H1 (cell line): ENCODE measurements around the gene FBXL14. TPM values are rescaled to one million over a fixed set of nuclear protein-coding genes. Genes with fewer than 3 reads are reported as not detected.
A peak's percentile ranks its signal among the peaks of the same experiment; 100 is the strongest.

Experiments
- CTCF ChIA-PET: fragments of 300-600 bp; sonication (Branson Sonifier 250); formaldehyde crosslinking; loops from one replicate; lab custom pipeline; 2021; ENCODE audit not compliant: partially characterized antibody; lab: Charles Lee
- POLR2A ChIA-PET: fragments of 300-600 bp; sonication (Branson Sonifier 250); formaldehyde crosslinking; loops from one replicate; lab custom pipeline; 2021; ENCODE audit warnings: inconsistent platforms; ENCODE audit not compliant: partially characterized antibody; lab: Charles Lee
- DNase-seq, 2 experiments: peaks; one replicate each; pipeline versions ENCODE4 v3.0.0 to v3.0.0-alpha.2; 2010 to 2022; ENCODE audit warnings: low spot score in 2 of 2, low read depth in 1 of 2, mixed read lengths in 1 of 2
- FAIRE-seq: peaks from 2 replicates; lab custom pipeline; 2011; peaks lifted over from hg19 to GRCh38; lab: Jason Lieb, UNC
- H2AFZ ChIP-seq: 2 replicates; pipeline ENCODE4 v1.8.1; 2012; ENCODE audit warnings: low read length, inconsistent platforms
- H2AK5ac ChIP-seq: 2 replicates; pipeline ENCODE4 v1.6.1; 2013; ENCODE audit warnings: low read depth, low read length
- H2BK120ac ChIP-seq: replicated peaks from 2 replicates; pipeline ENCODE3; 2013; ENCODE audit warnings: low read depth, low read length, inconsistent platforms
- H2BK12ac ChIP-seq: 2 replicates; pipeline ENCODE4 v1.6.1; 2013; ENCODE audit warnings: low read depth, low read length
- H2BK15ac ChIP-seq: 2 replicates; pipeline ENCODE4 v1.6.1; 2013; ENCODE audit warnings: low read length
- H2BK20ac ChIP-seq: 2 replicates; pipeline ENCODE4 v1.6.1; 2013; ENCODE audit warnings: low read length
- H2BK5ac ChIP-seq: 2 replicates; pipeline ENCODE4 v1.6.1; 2013; ENCODE audit warnings: low read depth, low read length
- H3K14ac ChIP-seq: 2 replicates; pipeline ENCODE4 v1.6.1; 2013; ENCODE audit warnings: inconsistent platforms; ENCODE audit not compliant: insufficient read length
- H3K18ac ChIP-seq: 2 replicates; pipeline ENCODE4 v1.6.1; 2013; ENCODE audit warnings: low read length; ENCODE audit errors: extremely low read depth
- H3K23ac ChIP-seq: 2 replicates; pipeline ENCODE4 v1.6.1; 2013; ENCODE audit warnings: inconsistent platforms; ENCODE audit not compliant: insufficient read length
- H3K23me2 ChIP-seq: 2 replicates; pipeline ENCODE4 v1.6.1; 2013; ENCODE audit warnings: low read depth, low read length
- H3K27ac ChIP-seq: 2 replicates; pipeline ENCODE4 v1.6.1; 2011; ENCODE audit warnings: low read depth, low read length, inconsistent platforms
- H3K27me3 ChIP-seq, 4 experiments: replicated peaks in 1 of 4; 1 replicate in 1 of 4; 2 replicates in 3 of 4; pipeline versions ENCODE4 v1.6.1 to v1.8.1; 2011 to 2013; ENCODE audit warnings: low read length in 3 of 4, mild to moderate bottlenecking in 3 of 4, inconsistent platforms in 2 of 4, mixed read lengths in 2 of 4, moderate library complexity in 1 of 4; ENCODE audit not compliant: control insufficient read depth in 3 of 4, insufficient read depth in 3 of 4; ENCODE audit errors: extremely low read depth in 1 of 4
- H3K36me3 ChIP-seq, 4 experiments: 2 replicates each; pipeline versions ENCODE4 v1.6.1 to v1.8.1; 2011 to 2013; ENCODE audit warnings: mild to moderate bottlenecking in 4 of 4, low read length in 3 of 4, moderate library complexity in 2 of 4, control low read depth in 1 of 4, inconsistent platforms in 1 of 4; ENCODE audit not compliant: insufficient read depth in 4 of 4, control insufficient read depth in 2 of 4
- H3K4ac ChIP-seq: replicated peaks from 2 replicates; pipeline ENCODE3; 2013; ENCODE audit warnings: low read length, low read depth, mixed read lengths, inconsistent platforms; ENCODE audit not compliant: insufficient read length
- H3K4me1 ChIP-seq, 4 experiments: replicated peaks in 1 of 4; 1 replicate in 1 of 4; 2 replicates in 3 of 4; pipeline versions ENCODE4 v1.6.1 to v1.8.1; 2011 to 2013; ENCODE audit warnings: low read length in 3 of 4, inconsistent platforms in 2 of 4, mixed read lengths in 1 of 4; ENCODE audit not compliant: insufficient read depth in 4 of 4, control insufficient read depth in 3 of 4
- H3K4me2 ChIP-seq, 2 experiments: 2 replicates each; pipeline versions ENCODE4 v1.6.1 to v1.8.1; 2011 to 2013; ENCODE audit warnings: low read depth in 2 of 2, low read length in 2 of 2, control low read depth in 1 of 2, inconsistent platforms in 1 of 2, mild to moderate bottlenecking in 1 of 2; ENCODE audit not compliant: insufficient read depth in 1 of 2
- H3K4me3 ChIP-seq, 4 experiments: fragments of 200-600, 300-600 bp in 1 of 4; sonication (generic), shearing (Covaris generic), sonication (Bioruptor Twin) in 1 of 4; 2 replicates each; pipeline versions ENCODE4 v1.5.1 to v1.8.1; 2011 to 2016; ENCODE audit warnings: low read length in 4 of 4, low read depth in 3 of 4, control low read depth in 2 of 4, inconsistent platforms in 2 of 4, mild to moderate bottlenecking in 2 of 4, mixed read lengths in 1 of 4, moderate library complexity in 1 of 4; ENCODE audit not compliant: insufficient read depth in 2 of 4; ENCODE audit errors: extremely low read depth in 1 of 4
- H3K56ac ChIP-seq: replicated peaks from 2 replicates; pipeline ENCODE3; 2013; ENCODE audit warnings: low read depth, mild to moderate bottlenecking, mixed read lengths, low read length, inconsistent platforms; ENCODE audit not compliant: insufficient read length
- H3K79me1 ChIP-seq: 2 replicates; pipeline ENCODE4 v1.6.1; 2013; ENCODE audit warnings: low read depth, low read length, control low read depth
- H3K79me2 ChIP-seq, 2 experiments: 2 replicates each; pipeline versions ENCODE4 v1.6.1 to v1.8.1; 2012 to 2013; ENCODE audit warnings: low read length in 2 of 2, mild to moderate bottlenecking in 2 of 2, inconsistent platforms in 1 of 2; ENCODE audit not compliant: insufficient read depth in 2 of 2, control insufficient read depth in 1 of 2
- H3K9ac ChIP-seq, 4 experiments: replicated peaks in 1 of 4; 1 replicate in 1 of 4; 2 replicates in 3 of 4; pipeline versions ENCODE4 v1.6.1 to v1.8.1; 2011 to 2013; ENCODE audit warnings: low read depth in 3 of 4, low read length in 3 of 4, control low read depth in 2 of 4, mild to moderate bottlenecking in 2 of 4, moderate library complexity in 2 of 4, inconsistent platforms in 1 of 4; ENCODE audit errors: extremely low read depth in 1 of 4
- H3K9me3 ChIP-seq, 2 experiments: 2 replicates each; pipeline versions ENCODE4 v1.6.1 to v1.8.1; 2012 to 2013; ENCODE audit warnings: mild to moderate bottlenecking in 2 of 2, moderate library complexity in 2 of 2, control low read depth in 1 of 2, inconsistent platforms in 1 of 2, low read depth in 1 of 2, low read length in 1 of 2, mixed read lengths in 1 of 2; ENCODE audit not compliant: insufficient read depth in 2 of 2
- H4K20me1 ChIP-seq, 2 experiments: replicated peaks in 1 of 2; 2 replicates each; pipeline versions ENCODE3 to v1.8.1; 2011 to 2013; ENCODE audit warnings: inconsistent platforms in 2 of 2, low read length in 2 of 2, mild to moderate bottlenecking in 1 of 2; ENCODE audit not compliant: insufficient read depth in 2 of 2, control insufficient read depth in 1 of 2
- H4K5ac ChIP-seq: 2 replicates; pipeline ENCODE4 v1.6.1; 2013; ENCODE audit warnings: low read length, low read depth, mixed read lengths, inconsistent platforms; ENCODE audit not compliant: insufficient read length
- H4K8ac ChIP-seq: 2 replicates; pipeline ENCODE4 v1.8.0; 2013; ENCODE audit warnings: mild to moderate bottlenecking, moderate library complexity, low read length, inconsistent platforms; ENCODE audit not compliant: insufficient read depth; ENCODE audit errors: extremely low read depth
- H4K91ac ChIP-seq: replicated peaks from 2 replicates; pipeline ENCODE3; 2013; ENCODE audit warnings: low read length, mixed read lengths, inconsistent platforms; ENCODE audit not compliant: insufficient read length
- CHD1 ChIP-seq: IDR thresholded peaks from 2 replicates; pipeline ENCODE4 v1.6.1; 2012; ENCODE audit warnings: low read depth, low read length, improper control_type of control experiment
- EZH2 ChIP-seq: fragments of 200-600 bp; sonication (generic); IDR thresholded peaks from 2 replicates; pipeline ENCODE4 v1.7.1; 2012; ENCODE audit warnings: low read depth, mild to moderate bottlenecking, moderate library complexity, low read length, inconsistent platforms; ENCODE audit not compliant: severe bottlenecking
- KDM4A ChIP-seq: IDR thresholded peaks from one replicate; pipeline ENCODE4 v1.7.1; 2012; ENCODE audit warnings: low read depth, mild to moderate bottlenecking, moderate library complexity, low read length, inconsistent platforms; ENCODE audit not compliant: severe bottlenecking
- POLR2A ChIP-seq, 2 experiments: IDR thresholded peaks; 1 replicate in 1 of 2; 2 replicates in 1 of 2; pipeline ENCODE4 v1.6.1; 2011; ENCODE audit warnings: low read depth in 2 of 2, low read length in 2 of 2, mild to moderate bottlenecking in 2 of 2; ENCODE audit errors: control extremely low read depth in 1 of 2
- RNF2 ChIP-seq: fragments of 200-900, 300-1000 bp; sonication (generic); IDR thresholded peaks from 2 replicates; pipeline ENCODE4 v1.7.1; 2016; ENCODE audit warnings: borderline replicate concordance, low read depth, mild to moderate bottlenecking, antibody characterized with exemption, low read length; ENCODE audit not compliant: poor library complexity, severe bottlenecking; ENCODE audit errors: missing control alignments
- SUZ12 ChIP-seq: fragments of 200-600 bp; sonication (generic); IDR thresholded peaks from 2 replicates; pipeline ENCODE4 v1.6.1; 2012; ENCODE audit warnings: mild to moderate bottlenecking, inconsistent platforms, low read length, moderate library complexity, mixed read lengths
- WGBS, 2 experiments: shearing (Covaris generic) in 1 of 2; methylation state at CpG; one replicate each; pipeline versions ENCODE4 v1.1.6 to v1.1.7; 2013 to 2015; ENCODE audit warnings: low lambda C conversion rate in 2 of 2, mixed read lengths in 2 of 2, inconsistent platforms in 1 of 2, low coverage in 1 of 2, missing lambda C conversion rate in 1 of 2; ENCODE audit not compliant: insufficient replicate concordance in 2 of 2, insufficient coverage in 1 of 2, insufficient read length in 1 of 2; ENCODE audit errors: extremely low coverage in 1 of 2, missing lambda C conversion rate in 1 of 2; 5-methylcytosine and 5-hydroxymethylcytosine counted together
- polyA plus RNA-seq, 7 experiments: library from polyadenylated mRNA; depleted of rRNA in 3 of 7; stranded (reverse) in 5 of 7; unstranded in 2 of 7; fragments of >200 nt in 5 of 7; fragments of 200-250 nt in 2 of 7; gene quantifications; 1 replicate in 5 of 7; 2 replicates in 1 of 7; 4 replicates in 1 of 7; pipeline versions ENCODE4 v1.2.1 to v1.2.3, GENCODE V29; 2011 to 2013; ENCODE audit warnings: missing spikeins in 2 of 7, mixed read lengths in 2 of 7
- total RNA-seq: library from RNA; stranded (reverse); fragmentation: NEBNext Ultra II Directional; extraction: Animal tissue kit (Norgen Biotek cat#: 25700); gene quantifications from 2 replicates; pipeline ENCODE4 v1.2.1, GENCODE V29; 2021

FBXL14 gene
- total and polyA plus RNA-seq, 2 of the 8 experiments (the other 6 are each of a cell fraction or from before 2014, with no cell fraction given), result 5.5 to 9.6 TPM

DNA sequence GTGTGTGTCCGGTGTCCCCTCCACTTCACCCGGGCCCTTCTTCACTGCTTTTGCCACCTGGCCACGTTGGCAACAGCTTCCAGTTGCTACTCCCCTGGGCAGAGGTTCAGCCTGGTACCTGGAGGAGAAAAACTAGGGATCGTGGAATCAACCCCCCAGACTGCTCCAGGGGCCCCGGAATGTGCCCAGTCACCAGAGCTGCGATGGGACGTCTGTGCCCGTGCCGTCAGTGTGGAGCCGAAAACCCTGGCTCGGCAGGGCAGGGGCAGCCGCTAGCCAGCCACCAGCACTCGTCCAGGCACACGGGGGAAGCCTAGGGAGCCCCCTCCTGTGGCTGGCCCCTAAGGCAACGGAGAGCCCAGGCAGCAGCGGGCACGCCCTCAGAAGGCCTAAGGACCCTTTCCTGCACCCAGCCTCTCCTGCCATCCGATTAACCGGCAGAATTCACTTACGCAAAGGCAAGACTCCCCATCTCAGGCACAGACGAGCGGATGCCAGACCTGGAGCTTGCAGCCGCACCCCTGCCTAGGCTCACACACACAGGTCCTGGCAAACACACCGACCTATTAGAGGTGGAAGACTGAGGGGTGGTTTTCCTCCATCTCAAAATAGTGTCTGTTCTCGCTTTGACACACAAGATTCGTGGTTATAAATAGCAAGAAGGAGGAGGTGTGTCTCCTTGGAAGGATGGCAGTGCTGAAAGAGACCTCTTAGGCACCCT, 62.6 kb downstream of the FBXL14 start:
- no peak overlapping the region for H2BK20ac ChIP-seq
- no peak for DNase-seq
- no peak overlapping the region for H2BK15ac ChIP-seq
- no peaks in the 10 kb centered on the region; a peak in 1 of 4 replicates for H3K79me2 ChIP-seq
- TF ChIP-seq KDM4A, result no peak
- TF ChIP-seq CHD1, result no peak
- TF ChIP-seq RNF2, result peak; percentile 74
- peak; percentile 96; the same call in 1 of the 2 replicates for TF ChIP-seq SUZ12
- TF ChIP-seq EZH2, result peak; percentile 96
- TF ChIP-seq POLR2A (IDR thresholded peaks at IDR 0.05; ENCODE audit: control extremely low read depth in 1 of 2, low read depth in 2 of 2, low read length in 2 of 2), result no peak
- TF ChIP-seq, all 59 proteins: peak for 3
- peaks cover 0 to 9% of the 10 kb centered on the region in 2 experiments for H4K20me1 ChIP-seq
- H4K5ac ChIP-seq, result no peak overlapping the region
- H3K27me3 ChIP-seq, result peaks cover 55 to 83% (median 72%) of the 10 kb centered on the region in 4 experiments
- H3K9ac ChIP-seq, result no peak overlapping the region
- H3K18ac ChIP-seq, result no peak overlapping the region
- no peaks in the 10 kb centered on the region for H3K9me3 ChIP-seq
- H3K4me3 ChIP-seq, result peak overlapping the region; percentile 19 to 62 (median 30); a peak in 7 of 8 replicates
- H3K79me1 ChIP-seq, result no peaks in the 10 kb centered on the region
- peaks cover 0 to 5% (median 4%) of the 10 kb centered on the region in 4 experiments; a peak in 5 of 7 replicates for H3K4me1 ChIP-seq
- WGBS, 2 experiments, result 36% methylated on average over 24 of the region's 26 CpGs; no CpG with 5 or more reads in 1 of the 2 experiments
- no peak overlapping the region for H3K23ac ChIP-seq
- peaks cover 2% of the 10 kb centered on the region; the same call in 1 of the 2 replicates for H3K23me2 ChIP-seq
- H3K27ac ChIP-seq, result no peak overlapping the region
- no peak overlapping the region; the same call in 1 of the 2 replicates for H4K8ac ChIP-seq
- no peak overlapping the region for H2AK5ac ChIP-seq
- H2BK120ac ChIP-seq, result no peak overlapping the region
- H3K14ac ChIP-seq, result no peak overlapping the region
- FAIRE-seq, result no peak
- peak overlapping the region; percentile 56 to 82 for H3K4me2 ChIP-seq
- ChIA-PET CTCF (interaction anchor here (0.5 to 1.5 kb wide), 3 partner anchors 10 to 414 kb away, joined by 3 to 4 read pairs (median 3); no protein-coding TSS in a partner anchor), POLR2A (interaction anchor here (1.3 kb wide), 1 partner anchor 15 kb away, joined by 4 read pairs; no protein-coding TSS in a partner anchor)
- H3K56ac ChIP-seq, result no peak overlapping the region
- 0 out of 2 replicates have a peak overlapping the region, but pooled peaks have one; percentile 22 for H2AFZ ChIP-seq
- H3K36me3 ChIP-seq, result no peaks in the 10 kb centered on the region; a peak in 1 of 8 replicates
- 0 out of 2 replicates have a peak overlapping the region, but pooled peaks have one; percentile 39 for H2BK12ac ChIP-seq
- H2BK5ac ChIP-seq, result no peak overlapping the region
- H3K4ac ChIP-seq, result no peak overlapping the region
- H4K91ac ChIP-seq, result no peak overlapping the region
